K562 (cell line): Measurements from ENCODE around the gene SOD1. TPM values are rescaled to one million over a fixed set of nuclear protein-coding genes. Genes with fewer than 3 reads are reported as not detected.

ENCODE experiments used
- ARID1B ChIP-seq: fragments of 450-650 bp; IDR thresholded peaks from 2 replicates; pipeline ENCODE4 v1.6.1; 2016; ENCODE audit warnings: antibody characterized with exemption, mild to moderate bottlenecking, inconsistent platforms
- ATF7 ChIP-seq: fragments of 450-650 bp; IDR thresholded peaks from 2 replicates; pipeline ENCODE4 v1.7.1; 2014; ENCODE audit warnings: mild to moderate bottlenecking, moderate library complexity
- BDP1 ChIP-seq: IDR thresholded peaks from 3 replicates; pipeline ENCODE4 v1.6.1; 2011; ENCODE audit not compliant: insufficient read length, insufficient read depth
- MTA3 ChIP-seq: fragments of 450-650 bp; formaldehyde crosslinking; IDR thresholded peaks from 2 replicates; pipeline ENCODE4 v1.6.1; 2017; ENCODE audit warnings: mild to moderate bottlenecking, borderline replicate concordance
- NR4A1 ChIP-seq, 2 experiments: fragments of 250-450 bp in 1 of 2; fragments of 450-650 bp in 1 of 2; sonication (Bioruptor Pico) in 1 of 2; IDR thresholded peaks; 2 replicates each; pipeline versions ENCODE4 v1.4.0 to v1.6.1; 2016 to 2020; ENCODE audit warnings: mild to moderate bottlenecking in 2 of 2, missing compliant biosample characterization in 1 of 2, missing genetic modification characterization in 1 of 2, moderate library complexity in 1 of 2
- PHB ChIP-seq: fragments of 250-450 bp; sonication (Bioruptor Pico); IDR thresholded peaks from 2 replicates; pipeline ENCODE4 v1.5.0; 2021
- SAFB2 ChIP-seq: fragments of 200-400 bp; formaldehyde crosslinking; IDR thresholded peaks from 2 replicates; pipeline ENCODE4 v1.6.1; 2018; ENCODE audit warnings: borderline replicate concordance, low read length, low read depth, moderate library complexity; ENCODE audit not compliant: severe bottlenecking
- ZNF224 ChIP-seq: sonication (generic); formaldehyde crosslinking; IDR thresholded peaks from 2 replicates; pipeline ENCODE4 v1.8.0; 2022; ENCODE audit warnings: mild to moderate bottlenecking, missing genetic modification reagents
- ZNF639 ChIP-seq, 2 experiments: fragments of 200-800 bp in 1 of 2; sonication (Bioruptor generic) in 1 of 2; sonication (generic) in 1 of 2; formaldehyde crosslinking in 1 of 2; IDR thresholded peaks in 1 of 2; conservative IDR thresholded peaks in 1 of 2; 2 replicates each; pipeline versions ENCODE4 v1.5.0 to v1.6.1; 2016 to 2020; ENCODE audit warnings: missing compliant biosample characterization in 1 of 2, missing genetic modification characterization in 1 of 2, missing genetic modification reagents in 1 of 2
- ZNF707 ChIP-seq: fragments of 250-450 bp; sonication (Bioruptor Pico); conservative IDR thresholded peaks from 2 replicates; pipeline ENCODE4 v1.8.0; 2022; ENCODE audit warnings: inconsistent platforms, mild to moderate bottlenecking, moderate library complexity
- polyA plus RNA-seq, 8 experiments: library from polyadenylated mRNA; depleted of rRNA in 4 of 8; stranded (reverse) in 5 of 8; unstranded in 3 of 8; fragments of >200 nt; fragmentation: Nextera tagmentation in 2 of 8; fragmentation: Illumina TruSeq in 1 of 8; extraction: Ambion mirVana in 2 of 8; extraction: Trizol in 1 of 8; gene quantifications; 2 replicates each; pipeline versions ENCODE4 v1.2.1 to v1.2.3, GENCODE V29; 2011 to 2014; ENCODE audit warnings: inconsistent platforms in 1 of 8, missing spikeins in 1 of 8
- total RNA-seq, 7 experiments: library from RNA; depleted of rRNA in 6 of 7; stranded (reverse); fragments of >200 nt in 6 of 7; fragmentation: Illumina TruSeq in 2 of 7; extraction: Trizol in 2 of 7; gene quantifications; 2 replicates each; pipeline versions ENCODE4 v1.2.1 to v1.2.3, GENCODE V29; 2011 to 2021; ENCODE audit warnings: low replicate concordance in 1 of 7
- TF ChIP-seq, protein P1 (sequence below): fragments of 450-650 bp; formaldehyde crosslinking; IDR thresholded peaks from 2 replicates; pipeline ENCODE4 v1.4.0; 2020; ENCODE audit warnings: mild to moderate bottlenecking, moderate library complexity
- TF ChIP-seq, protein P2 (sequence below): fragments of 450-650 bp; IDR thresholded peaks from 2 replicates; pipeline ENCODE4 v1.6.1; 2016; ENCODE audit warnings: mild to moderate bottlenecking, moderate library complexity

The SOD1 gene
- total and polyA plus RNA-seq, 9 of the 15 experiments (the other 6 are each of a cell fraction or from before 2014, with no cell fraction given) = 452 to 1,409 (median 633) TPM

- TF ChIP-seq ZNF639 (CRISPR knock-in tag; conservative IDR thresholded peaks at IDR 0.05 in 1 of 2, IDR thresholded peaks at IDR 0.05 in 1 of 2) (peak in 1 of 2 experiments; percentile 62; a peak in 2 of 4 replicates), MTA3 (peak; percentile 98), SAFB2 (no peak), ARID1B (no peak), PHB (CRISPR knock-in tag) (peak; percentile 41), ZNF707 (CRISPR knock-in tag) (no peak), NR4A1 (CRISPR knock-in tag; IDR thresholded peaks at IDR 0.05) (no peak), NR4A1 (tag; IDR thresholded peaks at IDR 0.05) (peak; percentile 68), BDP1 (no peak), ATF7 (no peak; the same call in none of the 2 replicates), ZNF224 (CRISPR knock-in tag) (peak; percentile 68; the same call in 1 of the 2 replicates)
- TF ChIP-seq, protein P1, sequence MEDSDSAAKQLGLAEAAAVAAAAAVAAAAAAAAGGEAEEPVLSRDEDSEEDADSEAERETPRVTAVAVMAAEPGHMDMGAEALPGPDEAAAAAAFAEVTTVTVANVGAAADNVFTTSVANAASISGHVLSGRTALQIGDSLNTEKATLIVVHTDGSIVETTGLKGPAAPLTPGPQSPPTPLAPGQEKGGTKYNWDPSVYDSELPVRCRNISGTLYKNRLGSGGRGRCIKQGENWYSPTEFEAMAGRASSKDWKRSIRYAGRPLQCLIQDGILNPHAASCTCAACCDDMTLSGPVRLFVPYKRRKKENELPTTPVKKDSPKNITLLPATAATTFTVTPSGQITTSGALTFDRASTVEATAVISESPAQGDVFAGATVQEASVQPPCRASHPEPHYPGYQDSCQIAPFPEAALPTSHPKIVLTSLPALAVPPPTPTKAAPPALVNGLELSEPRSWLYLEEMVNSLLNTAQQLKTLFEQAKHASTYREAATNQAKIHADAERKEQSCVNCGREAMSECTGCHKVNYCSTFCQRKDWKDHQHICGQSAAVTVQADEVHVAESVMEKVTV (CRISPR knock-in tag) = no peak
- TF ChIP-seq, protein P2, sequence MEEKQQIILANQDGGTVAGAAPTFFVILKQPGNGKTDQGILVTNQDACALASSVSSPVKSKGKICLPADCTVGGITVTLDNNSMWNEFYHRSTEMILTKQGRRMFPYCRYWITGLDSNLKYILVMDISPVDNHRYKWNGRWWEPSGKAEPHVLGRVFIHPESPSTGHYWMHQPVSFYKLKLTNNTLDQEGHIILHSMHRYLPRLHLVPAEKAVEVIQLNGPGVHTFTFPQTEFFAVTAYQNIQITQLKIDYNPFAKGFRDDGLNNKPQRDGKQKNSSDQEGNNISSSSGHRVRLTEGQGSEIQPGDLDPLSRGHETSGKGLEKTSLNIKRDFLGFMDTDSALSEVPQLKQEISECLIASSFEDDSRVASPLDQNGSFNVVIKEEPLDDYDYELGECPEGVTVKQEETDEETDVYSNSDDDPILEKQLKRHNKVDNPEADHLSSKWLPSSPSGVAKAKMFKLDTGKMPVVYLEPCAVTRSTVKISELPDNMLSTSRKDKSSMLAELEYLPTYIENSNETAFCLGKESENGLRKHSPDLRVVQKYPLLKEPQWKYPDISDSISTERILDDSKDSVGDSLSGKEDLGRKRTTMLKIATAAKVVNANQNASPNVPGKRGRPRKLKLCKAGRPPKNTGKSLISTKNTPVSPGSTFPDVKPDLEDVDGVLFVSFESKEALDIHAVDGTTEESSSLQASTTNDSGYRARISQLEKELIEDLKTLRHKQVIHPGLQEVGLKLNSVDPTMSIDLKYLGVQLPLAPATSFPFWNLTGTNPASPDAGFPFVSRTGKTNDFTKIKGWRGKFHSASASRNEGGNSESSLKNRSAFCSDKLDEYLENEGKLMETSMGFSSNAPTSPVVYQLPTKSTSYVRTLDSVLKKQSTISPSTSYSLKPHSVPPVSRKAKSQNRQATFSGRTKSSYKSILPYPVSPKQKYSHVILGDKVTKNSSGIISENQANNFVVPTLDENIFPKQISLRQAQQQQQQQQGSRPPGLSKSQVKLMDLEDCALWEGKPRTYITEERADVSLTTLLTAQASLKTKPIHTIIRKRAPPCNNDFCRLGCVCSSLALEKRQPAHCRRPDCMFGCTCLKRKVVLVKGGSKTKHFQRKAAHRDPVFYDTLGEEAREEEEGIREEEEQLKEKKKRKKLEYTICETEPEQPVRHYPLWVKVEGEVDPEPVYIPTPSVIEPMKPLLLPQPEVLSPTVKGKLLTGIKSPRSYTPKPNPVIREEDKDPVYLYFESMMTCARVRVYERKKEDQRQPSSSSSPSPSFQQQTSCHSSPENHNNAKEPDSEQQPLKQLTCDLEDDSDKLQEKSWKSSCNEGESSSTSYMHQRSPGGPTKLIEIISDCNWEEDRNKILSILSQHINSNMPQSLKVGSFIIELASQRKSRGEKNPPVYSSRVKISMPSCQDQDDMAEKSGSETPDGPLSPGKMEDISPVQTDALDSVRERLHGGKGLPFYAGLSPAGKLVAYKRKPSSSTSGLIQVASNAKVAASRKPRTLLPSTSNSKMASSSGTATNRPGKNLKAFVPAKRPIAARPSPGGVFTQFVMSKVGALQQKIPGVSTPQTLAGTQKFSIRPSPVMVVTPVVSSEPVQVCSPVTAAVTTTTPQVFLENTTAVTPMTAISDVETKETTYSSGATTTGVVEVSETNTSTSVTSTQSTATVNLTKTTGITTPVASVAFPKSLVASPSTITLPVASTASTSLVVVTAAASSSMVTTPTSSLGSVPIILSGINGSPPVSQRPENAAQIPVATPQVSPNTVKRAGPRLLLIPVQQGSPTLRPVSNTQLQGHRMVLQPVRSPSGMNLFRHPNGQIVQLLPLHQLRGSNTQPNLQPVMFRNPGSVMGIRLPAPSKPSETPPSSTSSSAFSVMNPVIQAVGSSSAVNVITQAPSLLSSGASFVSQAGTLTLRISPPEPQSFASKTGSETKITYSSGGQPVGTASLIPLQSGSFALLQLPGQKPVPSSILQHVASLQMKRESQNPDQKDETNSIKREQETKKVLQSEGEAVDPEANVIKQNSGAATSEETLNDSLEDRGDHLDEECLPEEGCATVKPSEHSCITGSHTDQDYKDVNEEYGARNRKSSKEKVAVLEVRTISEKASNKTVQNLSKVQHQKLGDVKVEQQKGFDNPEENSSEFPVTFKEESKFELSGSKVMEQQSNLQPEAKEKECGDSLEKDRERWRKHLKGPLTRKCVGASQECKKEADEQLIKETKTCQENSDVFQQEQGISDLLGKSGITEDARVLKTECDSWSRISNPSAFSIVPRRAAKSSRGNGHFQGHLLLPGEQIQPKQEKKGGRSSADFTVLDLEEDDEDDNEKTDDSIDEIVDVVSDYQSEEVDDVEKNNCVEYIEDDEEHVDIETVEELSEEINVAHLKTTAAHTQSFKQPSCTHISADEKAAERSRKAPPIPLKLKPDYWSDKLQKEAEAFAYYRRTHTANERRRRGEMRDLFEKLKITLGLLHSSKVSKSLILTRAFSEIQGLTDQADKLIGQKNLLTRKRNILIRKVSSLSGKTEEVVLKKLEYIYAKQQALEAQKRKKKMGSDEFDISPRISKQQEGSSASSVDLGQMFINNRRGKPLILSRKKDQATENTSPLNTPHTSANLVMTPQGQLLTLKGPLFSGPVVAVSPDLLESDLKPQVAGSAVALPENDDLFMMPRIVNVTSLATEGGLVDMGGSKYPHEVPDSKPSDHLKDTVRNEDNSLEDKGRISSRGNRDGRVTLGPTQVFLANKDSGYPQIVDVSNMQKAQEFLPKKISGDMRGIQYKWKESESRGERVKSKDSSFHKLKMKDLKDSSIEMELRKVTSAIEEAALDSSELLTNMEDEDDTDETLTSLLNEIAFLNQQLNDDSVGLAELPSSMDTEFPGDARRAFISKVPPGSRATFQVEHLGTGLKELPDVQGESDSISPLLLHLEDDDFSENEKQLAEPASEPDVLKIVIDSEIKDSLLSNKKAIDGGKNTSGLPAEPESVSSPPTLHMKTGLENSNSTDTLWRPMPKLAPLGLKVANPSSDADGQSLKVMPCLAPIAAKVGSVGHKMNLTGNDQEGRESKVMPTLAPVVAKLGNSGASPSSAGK = peak; percentile 84
Measured at GRCh38 chr21:31659536-31660258, at the start of gene SOD1 (continued).
